SK-N-MC (cell line): Measurements from ENCODE around the gene SAMD7.

Source experiments
- EZH2 ChIP-seq: fragments of 200-600 bp; sonication (generic); IDR thresholded peaks from one replicate; pipeline ENCODE4 v1.6.1; 2017; ENCODE audit warnings: antibody characterized with exemption
- FOXP2 ChIP-seq: optimal IDR thresholded peaks from 2 replicates; pipeline ENCODE3; 2011; ENCODE audit warnings: mild to moderate bottlenecking, moderate library complexity; ENCODE audit not compliant: insufficient read depth; ENCODE audit errors: extremely low read length, control extremely low read depth
- POLR2AphosphoS5 ChIP-seq: IDR thresholded peaks from 2 replicates; pipeline ENCODE4 v1.6.1; 2012; ENCODE audit warnings: mild to moderate bottlenecking, low read depth, low read length, borderline replicate concordance

- TF ChIP-seq POLR2AphosphoS5: no peak
- TF ChIP-seq EZH2: no peak
- no peak for TF ChIP-seq FOXP2
Observed at GRCh38 chr3:169897284-169897683, 14.1 kb upstream of the SAMD7 start.
